Measurements from ENCODE around the gene RAB4A. TPM values are rescaled to one million over a fixed set of nuclear protein-coding genes. Genes with fewer than 3 reads are reported as not detected.

The RAB4A gene
- total and polyA plus RNA-seq, 4 donors, result 20.2 to 54.4 (median 26.5) TPM

- Histone ChIP-seq H3K9ac (ENCODE audit: insufficient read depth in 1 of 2, low read length in 2 of 2) (no peak overlapping the region), H3K9me3 (ENCODE audit: control insufficient read depth in 4 of 4, insufficient read depth in 3 of 4, low read length in 3 of 4) (peaks cover 0 to 6% (median 0%) of the 10 kb centered on the region in 4 donors), H3K36me3 (ENCODE audit: control insufficient read depth in 4 of 4, insufficient read depth in 4 of 4, low read length in 4 of 4) (no peaks in the 10 kb centered on the region), H3K4me3 (no peak overlapping the region), H3K4me1 (ENCODE audit: control insufficient read depth in 5 of 5, insufficient read depth in 5 of 5, low read length in 5 of 5) (peaks cover 0 to 2% (median 0%) of the 10 kb centered on the region in 5 donors), H3K27me3 (ENCODE audit: control insufficient read depth in 3 of 3, insufficient read depth in 3 of 3, low read length in 2 of 3) (no peaks in the 10 kb centered on the region), H3K27ac (ENCODE audit: low read depth in 1 of 2, low read length in 1 of 2) (no peak overlapping the region)
- TF ChIP-seq CTCF (IDR thresholded peaks at IDR 0.05; ENCODE audit: control extremely low read depth, extremely low read depth), result no peak
- no peak for DNase-seq
- ATAC-seq (ENCODE audit: insufficient read depth, low FRiP score), result no peak
Observed at GRCh38 chr1:229263254-229263653, 7.7 kb upstream of the RAB4A start.

- Histone ChIP-seq H3K4me3 (no peak overlapping the region), H3K9me3 (ENCODE audit: control insufficient read depth in 4 of 4, insufficient read depth in 3 of 4, low read length in 3 of 4) (peaks cover 0 to 6% (median 0%) of the 10 kb centered on the region in 4 donors), H3K4me1 (ENCODE audit: control insufficient read depth in 5 of 5, insufficient read depth in 5 of 5, low read length in 5 of 5) (peaks cover 0 to 1% (median 0%) of the 10 kb centered on the region in 5 donors), H3K27me3 (ENCODE audit: control insufficient read depth in 3 of 3, insufficient read depth in 3 of 3, low read length in 2 of 3) (no peaks in the 10 kb centered on the region), H3K27ac (ENCODE audit: low read depth in 1 of 2, low read length in 1 of 2) (no peak overlapping the region), H3K36me3 (ENCODE audit: control insufficient read depth in 4 of 4, insufficient read depth in 4 of 4, low read length in 4 of 4) (no peaks in the 10 kb centered on the region), H3K9ac (ENCODE audit: insufficient read depth in 1 of 2, low read length in 2 of 2) (no peak overlapping the region)
- WGBS, 2 donors, result 83 to 89% methylated on average over 7 of the region's 7 CpGs
- DNase-seq (no peak), ATAC-seq (ENCODE audit: insufficient read depth, low FRiP score) (no peak)
- no peak for TF ChIP-seq CTCF (IDR thresholded peaks at IDR 0.05; ENCODE audit: control extremely low read depth, extremely low read depth)
Observed at GRCh38 chr1:229264068-229264467, 6.8 kb upstream of the RAB4A start.

DNA sequence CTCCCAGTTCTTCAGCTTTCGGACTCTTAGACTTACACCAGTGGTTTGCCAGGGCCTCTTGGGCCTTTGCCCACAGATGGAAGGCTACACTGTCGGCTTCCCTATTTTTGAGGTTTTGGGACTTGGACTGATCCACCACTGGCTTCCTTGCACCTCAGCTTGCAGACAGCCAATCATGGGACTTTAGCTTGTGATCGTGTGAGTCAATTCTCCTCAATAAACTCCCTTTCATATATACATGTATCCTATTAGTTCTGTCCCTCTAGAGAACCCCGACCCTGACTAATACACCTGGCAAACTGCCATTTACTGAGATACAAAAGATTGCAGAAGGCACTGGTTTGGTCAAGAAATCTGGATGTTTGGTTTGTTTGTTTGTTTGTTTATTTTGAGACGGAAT lies 6.4 kb upstream of the RAB4A start:
- ATAC-seq (ENCODE audit: insufficient read depth, low FRiP score) (no peak), DNase-seq (no peak)
- Histone ChIP-seq H3K27ac (ENCODE audit: low read depth in 1 of 2, low read length in 1 of 2) (no peak overlapping the region), H3K36me3 (ENCODE audit: control insufficient read depth in 4 of 4, insufficient read depth in 4 of 4, low read length in 4 of 4) (no peaks in the 10 kb centered on the region), H3K9ac (ENCODE audit: insufficient read depth in 1 of 2, low read length in 2 of 2) (no peak overlapping the region), H3K4me3 (no peak overlapping the region), H3K9me3 (ENCODE audit: control insufficient read depth in 4 of 4, insufficient read depth in 3 of 4, low read length in 3 of 4) (peaks cover 0 to 6% (median 0%) of the 10 kb centered on the region in 4 donors), H3K27me3 (ENCODE audit: control insufficient read depth in 3 of 3, insufficient read depth in 3 of 3, low read length in 2 of 3) (no peaks in the 10 kb centered on the region), H3K4me1 (ENCODE audit: control insufficient read depth in 5 of 5, insufficient read depth in 5 of 5, low read length in 5 of 5) (peaks cover 0 to 1% (median 0%) of the 10 kb centered on the region in 5 donors)
- TF ChIP-seq CTCF (IDR thresholded peaks at IDR 0.05; ENCODE audit: control extremely low read depth, extremely low read depth), result no peak
- 73 to 80% methylated on average over 5 of the region's 5 CpGs for WGBS, 2 donors

DNA sequence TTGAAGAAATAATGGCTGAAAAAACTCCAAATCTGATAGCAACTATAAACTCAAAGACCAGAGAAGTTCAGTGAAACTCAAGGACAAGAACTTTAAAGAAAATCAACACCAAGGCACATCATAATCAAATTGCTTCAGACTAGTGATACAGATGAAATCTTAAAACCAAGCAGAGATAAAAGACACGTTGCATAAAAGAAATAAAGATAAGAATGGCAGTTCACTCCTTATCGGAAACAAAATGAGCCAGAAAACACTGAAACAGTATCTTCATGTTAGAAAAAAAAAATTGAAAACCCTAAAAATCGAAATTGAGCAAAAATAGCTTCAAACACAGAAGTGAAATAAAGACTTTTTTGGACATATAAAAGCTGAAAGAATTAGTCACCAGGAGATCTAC lies 4.6 kb upstream of the RAB4A start:
- Histone ChIP-seq H3K36me3 (ENCODE audit: control insufficient read depth in 4 of 4, insufficient read depth in 4 of 4, low read length in 4 of 4) (no peaks in the 10 kb centered on the region), H3K9me3 (ENCODE audit: control insufficient read depth in 4 of 4, insufficient read depth in 3 of 4, low read length in 3 of 4) (peaks cover 0 to 6% (median 0%) of the 10 kb centered on the region in 4 donors), H3K4me1 (ENCODE audit: control insufficient read depth in 5 of 5, insufficient read depth in 5 of 5, low read length in 5 of 5) (peaks cover 0 to 4% (median 0%) of the 10 kb centered on the region in 5 donors), H3K9ac (ENCODE audit: insufficient read depth in 1 of 2, low read length in 2 of 2) (no peak overlapping the region), H3K27me3 (ENCODE audit: control insufficient read depth in 3 of 3, insufficient read depth in 3 of 3, low read length in 2 of 3) (no peaks in the 10 kb centered on the region), H3K27ac (ENCODE audit: low read depth in 1 of 2, low read length in 1 of 2) (no peak overlapping the region), H3K4me3 (no peak overlapping the region)
- DNase-seq (no peak), ATAC-seq (ENCODE audit: insufficient read depth, low FRiP score) (no peak)
- 71 to 84% methylated on average over 3 of the region's 3 CpGs for WGBS, 2 donors
- no peak for TF ChIP-seq CTCF (IDR thresholded peaks at IDR 0.05; ENCODE audit: control extremely low read depth, extremely low read depth)

All from lung (tissue), 12 donors.